ENCODE measurements around the gene DPYSL5. TPM values are rescaled to one million over a fixed set of nuclear protein-coding genes. Genes with fewer than 3 reads are reported as not detected.

The DPYSL5 gene
- total RNA-seq, 1 experiment from 2014 or later: not detected

GRCh38 chr2:26859622-26860021 is 11.7 kb downstream of the DPYSL5 start:
- Mint-ChIP-seq H3K36me3 (ENCODE audit: insufficient read depth, unreplicated experiment) (no peaks in the 10 kb centered on the region), H3K27ac (ENCODE audit: unreplicated experiment) (no peak overlapping the region), H3K27me3 (ENCODE audit: unreplicated experiment) (peaks cover 74% of the 10 kb centered on the region), H3K4me1 (ENCODE audit: low read depth, unreplicated experiment) (no peaks in the 10 kb centered on the region), H3K4me3 (ENCODE audit: low read depth, unreplicated experiment) (no peak overlapping the region), H3K9me3 (ENCODE audit: low read depth, unreplicated experiment) (no peaks in the 10 kb centered on the region)
- no peak for DNase-seq
- no peak for TF ChIP-seq CTCF (IDR thresholded peaks at IDR 0.05; ENCODE audit: unreplicated experiment)
- intact Hi-C loops (cut with micrococcal nuclease; ENCODE audit: unreplicated experiment): no loop called here
- BruUV-seq (replicated peaks): no TSS peak
- CTCF ChIA-PET: interaction anchor here (0.7 kb wide), 1 partner anchor 1457 kb away, joined by 3 read pairs; no protein-coding TSS in a partner anchor

- H3K27me3 Mint-ChIP-seq (ENCODE audit: unreplicated experiment): peaks cover 74% of the 10 kb centered on the region
- no peaks in the 10 kb centered on the region for H3K4me1 Mint-ChIP-seq (ENCODE audit: low read depth, unreplicated experiment)
- no peak for TF ChIP-seq CTCF (IDR thresholded peaks at IDR 0.05; ENCODE audit: unreplicated experiment)
- no TSS peak for BruUV-seq (replicated peaks)
- no peaks in the 10 kb centered on the region for H3K9me3 Mint-ChIP-seq (ENCODE audit: low read depth, unreplicated experiment)
- intact Hi-C loops (cut with micrococcal nuclease; ENCODE audit: unreplicated experiment): no loop called here
- no peaks in the 10 kb centered on the region for H3K36me3 Mint-ChIP-seq (ENCODE audit: insufficient read depth, unreplicated experiment)
- H3K27ac Mint-ChIP-seq (ENCODE audit: unreplicated experiment): no peak overlapping the region
- no peak for DNase-seq
- H3K4me3 Mint-ChIP-seq (ENCODE audit: low read depth, unreplicated experiment): no peak overlapping the region
- CTCF ChIA-PET: no interaction called here
Measured at GRCh38 chr2:26860211-26860850, 12.4 kb downstream of the DPYSL5 start.

GRCh38 chr2:26861610-26862224 is 13.8 kb downstream of the DPYSL5 start:
- intact Hi-C loops (cut with micrococcal nuclease; ENCODE audit: unreplicated experiment): no loop called here
- Mint-ChIP-seq H3K9me3 (ENCODE audit: low read depth, unreplicated experiment) (no peaks in the 10 kb centered on the region), H3K4me3 (ENCODE audit: low read depth, unreplicated experiment) (no peak overlapping the region), H3K36me3 (ENCODE audit: insufficient read depth, unreplicated experiment) (no peaks in the 10 kb centered on the region), H3K4me1 (ENCODE audit: low read depth, unreplicated experiment) (no peaks in the 10 kb centered on the region), H3K27ac (ENCODE audit: unreplicated experiment) (no peak overlapping the region), H3K27me3 (ENCODE audit: unreplicated experiment) (peaks cover 71% of the 10 kb centered on the region)
- no peak for TF ChIP-seq CTCF (IDR thresholded peaks at IDR 0.05; ENCODE audit: unreplicated experiment)
- DNase-seq: no peak
- no TSS peak for BruUV-seq (replicated peaks)
- CTCF ChIA-PET: no interaction called here

GRCh38 chr2:26864226-26864625 is 16.3 kb downstream of the DPYSL5 start:
- Mint-ChIP-seq H3K27me3 (ENCODE audit: unreplicated experiment) (peaks cover 88% of the 10 kb centered on the region), H3K27ac (ENCODE audit: unreplicated experiment) (no peak overlapping the region), H3K36me3 (ENCODE audit: insufficient read depth, unreplicated experiment) (no peaks in the 10 kb centered on the region), H3K4me1 (ENCODE audit: low read depth, unreplicated experiment) (no peaks in the 10 kb centered on the region), H3K9me3 (ENCODE audit: low read depth, unreplicated experiment) (no peaks in the 10 kb centered on the region), H3K4me3 (ENCODE audit: low read depth, unreplicated experiment) (no peak overlapping the region)
- no peak for TF ChIP-seq CTCF (IDR thresholded peaks at IDR 0.05; ENCODE audit: unreplicated experiment)
- no peak for DNase-seq
- CTCF ChIA-PET: no interaction called here
- BruUV-seq (replicated peaks): no TSS peak
- intact Hi-C loops (cut with micrococcal nuclease; ENCODE audit: unreplicated experiment): no loop called here

Measured in Calu3 (cell line).